GM20000 (cell line): ENCODE data around the gene TRAPPC2B.
A peak's percentile ranks its signal among the peaks of the same experiment; 100 is the strongest.

Experiments
- DNase-seq: peaks from one replicate; pipeline ENCODE4 v3.0.0; 2012; ENCODE audit warnings: low spot score
- CTCF ChIP-seq: IDR thresholded peaks from 2 replicates; pipeline ENCODE4 v1.5.1; 2012; ENCODE audit warnings: mild to moderate bottlenecking, control low read depth; ENCODE audit errors: extremely low read depth, missing control alignments

The TRAPPC2B gene

GRCh38 chr19:57362997-57363687, at the start of gene TRAPPC2B, which contains the start of gene ZNF547:
TSS of gene TRAPPC2B (plus strand) at chr19:57363551. CDS start at chr19:57364834, 1,283 bp downstream.
TSS of gene ZNF547 (plus strand) at chr19:57363551. CDS start at chr19:57368556, 5,005 bp downstream.
- peak; percentile 89 for DNase-seq
- no peak for TF ChIP-seq CTCF

GRCh38 chr19:57314146-57314545, 49.2 kb upstream of the TRAPPC2B start:
- DNase-seq, result no peak
- TF ChIP-seq CTCF, result no peak

DNA sequence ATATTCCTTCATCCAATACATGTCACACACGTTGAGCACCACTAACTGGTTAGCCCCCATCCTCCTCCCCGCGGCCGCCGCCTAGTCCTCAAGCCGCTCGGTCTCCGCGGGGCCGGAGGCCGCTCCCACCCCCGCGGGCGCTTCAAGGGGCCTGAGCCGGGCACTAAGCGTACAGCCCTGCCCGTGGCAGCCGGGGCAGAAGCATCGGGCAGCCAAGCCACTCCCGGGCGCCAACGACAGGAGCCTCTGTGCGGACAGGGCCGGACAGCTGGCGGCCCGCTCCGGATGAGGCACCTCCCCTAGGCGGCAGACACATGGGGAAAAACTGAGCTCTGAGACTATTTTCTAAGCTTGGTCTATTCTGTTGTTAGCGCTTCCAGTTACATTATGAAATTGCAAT, 45.8 kb upstream of the TRAPPC2B start:
- no peak for TF ChIP-seq CTCF
- no peak for DNase-seq

DNA sequence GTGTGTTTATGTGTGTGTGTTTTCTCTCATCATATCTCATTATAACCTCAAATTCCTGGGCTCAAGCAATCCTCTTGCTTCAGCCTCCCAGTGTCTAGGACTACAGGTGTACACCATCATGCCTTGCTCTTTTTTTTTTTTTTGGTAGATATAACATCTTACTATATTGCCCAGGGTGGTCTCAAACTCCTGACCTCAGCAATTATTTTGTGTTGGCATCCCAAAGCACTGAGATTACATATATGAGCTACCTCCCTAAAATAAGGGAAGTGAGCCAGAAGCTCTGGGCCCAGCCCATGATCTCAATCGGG, 43.5 kb upstream of the TRAPPC2B start:
- no peak for TF ChIP-seq CTCF
- DNase-seq, result no peak

DNA sequence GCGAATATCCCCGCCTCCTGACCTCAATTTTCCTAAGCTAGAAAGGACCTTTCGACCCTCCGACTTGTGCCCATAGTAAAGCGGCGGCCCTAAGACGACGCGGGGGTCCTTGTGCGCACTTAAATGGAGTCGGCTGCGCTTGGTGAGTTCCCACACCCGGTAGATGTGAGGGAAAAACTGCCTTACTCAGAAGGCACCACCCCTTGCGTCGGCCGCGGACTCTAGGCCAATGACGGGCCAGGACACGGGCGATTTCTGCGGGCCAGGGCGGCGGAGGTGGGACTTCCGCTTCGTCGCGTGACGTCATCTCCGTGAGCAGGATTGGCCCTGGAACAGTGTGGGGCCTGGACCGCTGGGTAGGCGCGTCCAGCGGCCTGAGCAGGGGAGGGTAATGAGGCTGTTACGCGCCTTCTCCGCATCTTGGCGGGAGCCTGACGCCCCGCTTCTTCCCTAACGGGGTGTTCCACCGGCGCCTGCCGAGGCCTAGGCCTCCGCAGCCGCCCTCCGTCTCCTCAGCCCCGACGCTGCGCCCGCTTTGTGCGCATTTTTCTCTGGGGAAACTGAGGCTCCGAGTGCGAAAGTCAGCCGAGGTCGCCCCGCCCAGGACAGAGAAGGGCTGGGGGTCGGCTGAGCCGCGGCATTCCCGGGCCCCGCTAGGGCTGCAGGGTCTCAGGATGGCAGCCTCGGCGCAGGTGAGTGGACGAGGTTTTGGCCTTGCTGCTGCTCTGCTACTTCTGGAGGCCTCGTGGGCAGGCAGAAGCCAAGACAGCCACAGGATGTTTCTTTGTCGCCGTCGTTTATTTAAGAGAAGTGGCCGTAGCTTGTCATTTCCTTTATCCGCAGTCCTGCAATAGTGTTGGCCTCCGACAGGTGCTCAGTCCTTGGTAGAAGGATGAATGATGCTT, 42.9 kb upstream of the TRAPPC2B start, which contains the start of gene ZNF543:
Gene ZNF543 (plus strand): TSS at position 293 of the 905 bp plus-strand sequence. CDS start 382 bp downstream, at position 675.
- TF ChIP-seq CTCF, result no peak
- peak; percentile 97 for DNase-seq

GRCh38 chr19:57321116-57321515, 42.2 kb upstream of the TRAPPC2B start:
- TF ChIP-seq CTCF, result no peak
- no peak for DNase-seq

DNA sequence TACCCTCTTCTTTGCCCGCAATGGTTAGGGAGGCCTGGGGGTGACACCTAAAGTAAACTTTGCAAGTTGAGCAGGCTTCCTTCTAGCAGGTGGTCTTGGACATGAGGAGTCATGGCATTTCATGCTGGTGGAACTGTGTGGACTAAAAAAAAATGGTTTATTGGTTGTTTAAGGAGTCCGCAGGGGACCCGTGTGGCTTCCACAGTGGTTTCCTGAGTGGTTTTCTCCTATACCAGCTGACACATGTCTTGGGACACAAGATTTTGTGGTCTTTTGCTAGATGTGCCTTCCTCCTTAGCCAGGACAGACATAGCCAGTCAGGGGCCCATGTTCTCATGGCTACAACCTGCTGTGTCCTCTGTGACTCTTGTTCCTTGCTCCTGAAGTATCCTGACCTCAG, 41.6 kb upstream of the TRAPPC2B start:
- no peak for DNase-seq
- TF ChIP-seq CTCF, result no peak
